OCI-LY3 (cell line): Measurements from ENCODE around the gene TEX26.

ENCODE experiments used
- CTCF ChIP-seq: fragments of 200-600, 300-600 bp; sonication (generic); IDR thresholded peaks from 2 replicates; pipeline ENCODE4 v1.5.1; 2014; ENCODE audit warnings: antibody characterized with exemption, low read length, low read depth
- EZH2phosphoT487 ChIP-seq: fragments of 200-600 bp; shearing (Covaris generic); IDR thresholded peaks from 2 replicates; pipeline ENCODE4 v1.6.1; 2018; ENCODE audit warnings: antibody characterized with exemption, mixed run types, low read depth

- peak; percentile 57 for TF ChIP-seq CTCF
- no peak for TF ChIP-seq EZH2phosphoT487
These were observed 80.2 kb downstream of the TEX26 start for GRCh38 chr13:31012655-31013024.
